Measurements from ENCODE around the gene CEP57L1. TPM values are rescaled to one million over a fixed set of nuclear protein-coding genes. Genes with fewer than 3 reads are reported as not detected.
"Not testable (repeated sequence)": the region's sequence is repeated elsewhere in the genome, so short reads cannot be mapped to it uniquely, and the experiment has no call there.

Gene CEP57L1
- total RNA-seq, 2 experiments from 2014 or later = 17.1 to 22.5 TPM

DNA sequence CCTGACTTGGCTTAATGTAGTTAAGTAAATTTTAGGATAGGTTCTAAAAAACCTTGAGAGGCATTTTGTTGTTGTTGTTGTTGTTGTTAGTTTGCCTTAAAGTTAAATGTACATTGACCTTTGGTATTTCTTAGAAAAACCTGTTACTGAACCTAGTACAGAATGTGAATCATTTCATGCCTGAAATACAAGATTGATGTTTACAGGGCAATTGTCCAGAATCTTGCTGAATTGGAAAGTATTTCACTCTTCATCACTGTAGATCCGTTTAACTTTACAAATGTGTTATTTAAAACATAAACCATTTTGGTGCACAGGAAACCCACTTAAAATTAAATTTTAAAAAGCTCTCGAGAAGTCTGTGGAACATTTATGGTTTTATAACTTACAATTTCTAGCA lies 75.0 kb downstream of the CEP57L1 start:
- Mint-ChIP-seq H3K9me3 (no peaks in the 10 kb centered on the region), H3K27me3 (peaks cover 7% of the 10 kb centered on the region), H3K4me3 (no peak overlapping the region), H3K4me1 (peaks cover 10% of the 10 kb centered on the region), H3K36me3 (ENCODE audit: low read depth) (no peaks in the 10 kb centered on the region), H3K27ac (no peak overlapping the region)
- no peak for DNase-seq
- CTCF ChIA-PET = interaction anchor here (0.6 kb wide), 1 partner anchor 178 kb away, joined by 3 read pairs; no protein-coding TSS in a partner anchor
- POLR2A ChIA-PET = no interaction called here

GRCh38 chr6:109172101-109172746 lies 76.9 kb downstream of the CEP57L1 start:
- no peaks in the 10 kb centered on the region for H3K36me3 Mint-ChIP-seq (ENCODE audit: low read depth)
- no peak for DNase-seq
- H3K4me1 Mint-ChIP-seq = peaks cover 7% of the 10 kb centered on the region
- ChIA-PET POLR2A (no interaction called here), CTCF (interaction anchor here (0.6 to 1.5 kb wide), 4 partner anchors 9 to 84 kb away, joined by 3 to 5 read pairs (median 4); no protein-coding TSS in a partner anchor)
- no peaks in the 10 kb centered on the region for H3K9me3 Mint-ChIP-seq
- no peak overlapping the region for H3K27ac Mint-ChIP-seq
- no peak overlapping the region for H3K4me3 Mint-ChIP-seq
- H3K27me3 Mint-ChIP-seq = peaks cover 14% of the 10 kb centered on the region

DNA sequence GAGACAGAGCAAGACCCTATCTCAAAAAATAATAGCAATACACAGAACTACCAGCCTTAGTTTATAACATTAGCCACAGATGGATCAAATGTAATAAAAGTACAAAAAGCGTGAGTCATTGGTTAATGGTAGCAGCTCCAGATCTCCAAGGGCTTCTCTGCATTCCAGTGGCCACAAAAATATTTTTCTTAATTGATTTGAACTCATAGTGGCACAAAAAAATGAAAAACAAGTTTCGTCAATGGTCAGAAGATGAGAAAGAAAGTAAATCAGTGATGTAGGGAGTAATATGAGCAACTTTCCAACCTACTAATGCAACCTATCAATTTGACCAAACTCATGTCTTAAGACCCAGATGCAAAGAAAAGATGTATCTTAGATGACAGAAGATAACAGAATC lies 79.6 kb downstream of the CEP57L1 start:
- H3K4me3 Mint-ChIP-seq = no peak overlapping the region
- H3K36me3 Mint-ChIP-seq (ENCODE audit: low read depth) = no peaks in the 10 kb centered on the region
- H3K4me1 Mint-ChIP-seq = no peaks in the 10 kb centered on the region
- no peaks in the 10 kb centered on the region for H3K9me3 Mint-ChIP-seq
- no peak for DNase-seq
- ChIA-PET POLR2A (no interaction called here), CTCF (no interaction called here)
- no peak overlapping the region for H3K27ac Mint-ChIP-seq
- peaks cover 22% of the 10 kb centered on the region for H3K27me3 Mint-ChIP-seq

- Mint-ChIP-seq H3K27me3 (peaks cover 36% of the 10 kb centered on the region), H3K9me3 (no peaks in the 10 kb centered on the region), H3K27ac (no peak overlapping the region), H3K36me3 (ENCODE audit: low read depth) (no peaks in the 10 kb centered on the region), H3K4me3 (no peak overlapping the region), H3K4me1 (no peaks in the 10 kb centered on the region)
- POLR2A ChIA-PET = no interaction called here
- CTCF ChIA-PET = no interaction called here
- DNase-seq = no peak
These were observed 83.6 kb downstream of the CEP57L1 start for GRCh38 chr6:109178921-109179320.

DNA sequence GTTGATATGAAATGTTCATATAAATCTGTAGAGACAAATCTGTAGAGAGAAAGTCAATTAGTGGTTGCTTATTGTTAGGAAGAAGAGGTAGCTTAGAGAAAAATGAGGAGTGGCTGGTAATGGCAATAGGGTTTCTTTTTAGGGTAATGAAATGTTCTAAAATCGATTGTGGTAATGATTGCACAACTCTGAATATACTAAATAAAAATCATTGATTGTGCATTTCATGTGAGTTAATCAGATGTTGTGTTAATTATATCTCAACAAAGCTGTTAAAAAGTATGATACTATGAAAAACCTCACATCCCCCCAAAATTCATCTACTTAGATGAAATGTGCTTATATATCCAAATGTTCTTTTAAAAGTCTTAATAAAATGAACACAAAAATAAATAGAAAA lies 84.2 kb downstream of the CEP57L1 start:
- no peaks in the 10 kb centered on the region for H3K9me3 Mint-ChIP-seq
- no peaks in the 10 kb centered on the region for H3K36me3 Mint-ChIP-seq (ENCODE audit: low read depth)
- no peak overlapping the region for H3K4me3 Mint-ChIP-seq
- no peaks in the 10 kb centered on the region for H3K4me1 Mint-ChIP-seq
- no peak overlapping the region for H3K27ac Mint-ChIP-seq
- H3K27me3 Mint-ChIP-seq = peaks cover 42% of the 10 kb centered on the region
- no peak for DNase-seq
- POLR2A ChIA-PET = no interaction called here
- CTCF ChIA-PET = no interaction called here

- Mint-ChIP-seq H3K27ac (no peak overlapping the region), H3K9me3 (no peaks in the 10 kb centered on the region), H3K4me3 (no peak overlapping the region), H3K27me3 (peaks cover 58% of the 10 kb centered on the region), H3K36me3 (ENCODE audit: low read depth) (no peaks in the 10 kb centered on the region), H3K4me1 (peaks cover 1% of the 10 kb centered on the region)
- ChIA-PET CTCF (interaction anchor here (1.1 to 1.4 kb wide), 2 partner anchors 201 to 857 kb away, joined by 3 to 4 read pairs; no protein-coding TSS in a partner anchor), POLR2A (no interaction called here)
- no peak for DNase-seq
These were observed 87.3 kb downstream of the CEP57L1 start for GRCh38 chr6:109182578-109182977.

DNA sequence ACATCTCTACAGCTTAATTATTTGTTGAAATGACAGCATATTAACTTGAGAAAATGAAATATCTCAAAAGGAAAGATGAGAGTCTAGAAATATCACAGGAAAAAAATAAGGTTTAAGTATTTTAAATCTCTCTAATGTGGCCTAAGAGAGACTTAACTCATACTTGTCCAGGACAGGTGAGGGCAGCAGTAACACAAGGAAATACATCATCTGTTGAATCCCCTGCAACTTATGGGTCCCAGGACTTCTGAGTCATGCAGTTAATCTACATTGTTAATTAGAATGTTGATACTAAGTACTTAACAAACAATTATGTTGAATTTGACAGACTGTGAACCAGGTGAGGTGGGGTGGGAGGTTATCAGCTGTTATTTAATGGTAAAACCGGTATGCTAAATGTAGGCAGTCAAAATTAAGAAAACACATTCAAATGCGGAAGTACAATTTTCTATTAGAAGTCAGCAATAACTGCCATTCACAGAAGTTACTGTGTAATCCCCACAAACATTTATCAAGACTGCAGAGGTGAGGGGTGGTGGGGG lies 87.9 kb downstream of the CEP57L1 start:
- Mint-ChIP-seq H3K4me3 (no peak overlapping the region), H3K36me3 (ENCODE audit: low read depth) (no peaks in the 10 kb centered on the region), H3K27ac (no peak overlapping the region), H3K27me3 (peaks cover 58% of the 10 kb centered on the region), H3K4me1 (peaks cover 1% of the 10 kb centered on the region), H3K9me3 (no peaks in the 10 kb centered on the region)
- ChIA-PET CTCF (interaction anchor here (1.1 to 1.4 kb wide), 2 partner anchors 200 to 856 kb away, joined by 3 to 4 read pairs; no protein-coding TSS in a partner anchor), POLR2A (no interaction called here)
- no peak for DNase-seq

- no peak overlapping the region for H3K27ac Mint-ChIP-seq
- POLR2A ChIA-PET = no interaction called here
- CTCF ChIA-PET = no interaction called here
- peaks cover 1% of the 10 kb centered on the region for H3K4me1 Mint-ChIP-seq
- no peaks in the 10 kb centered on the region for H3K36me3 Mint-ChIP-seq (ENCODE audit: low read depth)
- peaks cover 50% of the 10 kb centered on the region for H3K27me3 Mint-ChIP-seq
- H3K4me3 Mint-ChIP-seq = no peak overlapping the region
- no peak for DNase-seq
- H3K9me3 Mint-ChIP-seq = no peaks in the 10 kb centered on the region
These were observed 89.3 kb downstream of the CEP57L1 start for GRCh38 chr6:109184638-109185037.

- ChIA-PET POLR2A (no interaction called here), CTCF (interaction anchor here (1.7 kb wide), 1 partner anchor 19 kb away, joined by 3 read pairs; no protein-coding TSS in a partner anchor)
- H3K4me3 Mint-ChIP-seq = no peak overlapping the region
- peaks cover 46% of the 10 kb centered on the region for H3K27me3 Mint-ChIP-seq
- H3K27ac Mint-ChIP-seq = no peak overlapping the region
- DNase-seq = no peak
- peaks cover 6% of the 10 kb centered on the region for H3K9me3 Mint-ChIP-seq
- H3K36me3 Mint-ChIP-seq (ENCODE audit: low read depth) = no peaks in the 10 kb centered on the region
- H3K4me1 Mint-ChIP-seq = peaks cover 1% of the 10 kb centered on the region
These were observed 90.7 kb downstream of the CEP57L1 start for GRCh38 chr6:109186012-109186411.

DNA sequence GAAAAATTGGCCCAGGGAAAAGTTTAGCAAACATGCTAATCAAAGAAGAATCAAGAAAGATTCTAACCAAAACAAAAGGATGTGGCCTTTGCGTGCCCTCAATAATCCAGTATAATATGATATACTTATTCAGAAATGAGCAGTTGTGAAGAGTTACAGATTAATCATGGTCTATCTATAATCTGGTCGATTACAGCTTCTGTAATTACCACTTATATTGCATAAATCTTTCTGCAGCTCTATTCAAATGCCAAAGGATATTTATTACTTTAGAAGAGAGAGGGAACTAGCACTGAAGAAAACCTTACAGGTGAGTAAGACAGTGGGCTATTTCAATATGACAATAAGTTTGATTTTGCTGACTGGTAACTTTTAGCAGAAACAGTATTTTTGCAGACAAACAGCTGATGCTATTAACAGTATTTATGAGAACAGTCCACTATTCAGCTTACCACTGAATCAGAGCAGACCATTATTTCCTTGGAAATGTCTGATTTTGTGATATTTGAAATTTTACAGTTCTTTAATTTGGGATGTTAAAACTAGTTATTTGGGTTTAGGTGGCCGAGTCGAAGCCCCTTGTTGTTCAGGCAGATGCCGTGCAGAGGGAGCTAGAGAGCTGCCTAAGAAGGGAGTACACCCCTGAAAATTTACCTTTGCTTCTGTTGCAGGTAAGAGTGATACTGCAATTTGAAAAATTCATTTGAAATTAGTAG lies 92.2 kb downstream of the CEP57L1 start:
- H3K4me3 Mint-ChIP-seq = no peak overlapping the region
- H3K36me3 Mint-ChIP-seq (ENCODE audit: low read depth) = no peaks in the 10 kb centered on the region
- H3K27me3 Mint-ChIP-seq = peaks cover 42% of the 10 kb centered on the region
- ChIA-PET POLR2A (no interaction called here), CTCF (interaction anchor here (0.8 to 3.0 kb wide), 21 partner anchors 9 to 852 kb away, joined by 3 to 24 read pairs (median 3); partner anchors contain the start of gene CD164)
- H3K4me1 Mint-ChIP-seq = peaks cover 1% of the 10 kb centered on the region
- no peak overlapping the region for H3K27ac Mint-ChIP-seq
- peaks cover 16% of the 10 kb centered on the region for H3K9me3 Mint-ChIP-seq
- DNase-seq = peak; percentile 63

GRCh38 chr6:109188115-109188411 lies 92.8 kb downstream of the CEP57L1 start:
- Mint-ChIP-seq H3K27ac (no peak overlapping the region), H3K36me3 (ENCODE audit: low read depth) (no peaks in the 10 kb centered on the region), H3K27me3 (peaks cover 41% of the 10 kb centered on the region), H3K4me1 (peaks cover 1% of the 10 kb centered on the region), H3K4me3 (no peak overlapping the region), H3K9me3 (peaks cover 17% of the 10 kb centered on the region)
- POLR2A ChIA-PET = no interaction called here
- no peak for DNase-seq
- CTCF ChIA-PET = interaction anchor here (0.8 to 3.0 kb wide), 20 partner anchors 9 to 851 kb away, joined by 3 to 24 read pairs (median 4); partner anchors contain the start of gene CD164

DNA sequence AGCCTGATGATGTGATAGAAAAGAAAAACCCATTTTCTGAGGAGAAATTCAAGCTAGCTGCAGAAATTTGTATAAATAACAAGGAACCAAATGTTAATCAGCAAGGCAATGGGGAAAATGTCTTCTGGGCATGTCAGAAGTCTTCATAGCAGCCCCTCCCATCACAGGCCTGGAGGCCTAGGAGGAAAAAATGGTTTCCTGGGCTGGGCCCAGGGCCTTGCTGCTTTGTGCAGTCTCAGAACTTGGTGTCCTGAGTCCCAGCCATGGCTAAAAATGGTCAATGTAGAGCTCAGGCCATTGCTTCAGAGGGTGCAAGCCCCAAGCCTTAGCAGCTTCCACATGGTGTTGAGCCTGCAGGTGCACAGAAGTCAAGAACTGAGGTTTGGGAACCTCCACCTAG lies 96.1 kb downstream of the CEP57L1 start:
- CTCF ChIA-PET; H3K4me1 Mint-ChIP-seq; H3K4me3 Mint-ChIP-seq; POLR2A ChIA-PET; DNase-seq; H3K27ac Mint-ChIP-seq; H3K36me3 Mint-ChIP-seq (ENCODE audit: low read depth): not testable (repeated sequence)
- H3K9me3 Mint-ChIP-seq = peaks cover 22% of the 10 kb centered on the region
- H3K27me3 Mint-ChIP-seq = peaks cover 10% of the 10 kb centered on the region

- no peaks in the 10 kb centered on the region for H3K27me3 Mint-ChIP-seq
- H3K36me3 Mint-ChIP-seq (ENCODE audit: low read depth) = peaks cover 4% of the 10 kb centered on the region
- CTCF ChIA-PET = no interaction called here
- H3K9me3 Mint-ChIP-seq = peaks cover 22% of the 10 kb centered on the region
- H3K4me1 Mint-ChIP-seq = peaks cover 3% of the 10 kb centered on the region
- H3K4me3 Mint-ChIP-seq = no peak overlapping the region
- POLR2A ChIA-PET = no interaction called here
- no peak for DNase-seq
- H3K27ac Mint-ChIP-seq = no peak overlapping the region
These were observed 97.6 kb downstream of the CEP57L1 start for GRCh38 chr6:109192865-109193264.

Data from activated CD4-positive, alpha-beta T cell treated with anti-CD3 and anti-CD28 coated beads, Interleukin-2, amount 10 ng/mL, durations not matched to agents 7 days and 5 days (primary cell).